Ishikawa (cell line): ENCODE measurements around the gene C9orf43.

Experiments used
- CEBPB ChIP-seq: IDR thresholded peaks from 2 replicates; pipeline ENCODE4 v1.6.1; 2012
- EGR1 ChIP-seq: IDR thresholded peaks from 2 replicates; pipeline ENCODE4 v1.6.1; 2012
- EP300 ChIP-seq: IDR thresholded peaks from 2 replicates; pipeline ENCODE4 v1.6.1; 2012; ENCODE audit warnings: borderline replicate concordance
- FOXM1 ChIP-seq: IDR thresholded peaks from 2 replicates; pipeline ENCODE4 v1.6.1; 2012; ENCODE audit warnings: low read depth, borderline replicate concordance
- MAX ChIP-seq: IDR thresholded peaks from 2 replicates; pipeline ENCODE4 v1.6.1; 2012
- NFIC ChIP-seq: IDR thresholded peaks from 2 replicates; pipeline ENCODE4 v1.6.1; 2012
- RAD21 ChIP-seq: IDR thresholded peaks from 2 replicates; pipeline ENCODE4 v1.6.1; 2012; ENCODE audit warnings: low read depth
- REST ChIP-seq: IDR thresholded peaks from 2 replicates; pipeline ENCODE4 v1.6.1; 2012; ENCODE audit warnings: low read depth, mild to moderate bottlenecking
- TAF1 ChIP-seq: IDR thresholded peaks from 2 replicates; pipeline ENCODE4 v1.6.1; 2012; ENCODE audit warnings: low read depth, mild to moderate bottlenecking
- TEAD4 ChIP-seq: IDR thresholded peaks from 2 replicates; pipeline ENCODE4 v1.6.1; 2012
- USF1 ChIP-seq: IDR thresholded peaks from 2 replicates; pipeline ENCODE4 v1.6.1; 2012
- YY1 ChIP-seq: IDR thresholded peaks from 2 replicates; pipeline ENCODE4 v1.6.1; 2012; ENCODE audit warnings: low read depth
- ZBTB7A ChIP-seq: IDR thresholded peaks from 2 replicates; pipeline ENCODE4 v1.6.1; 2012; ENCODE audit warnings: low read depth

GRCh38 chr9:113476511-113476916 lies 66.0 kb downstream of the C9orf43 start:
- TF ChIP-seq TAF1 (no peak), REST (no peak), EP300 (no peak), RAD21 (no peak), YY1 (no peak), USF1 (no peak), NFIC (no peak), MAX (no peak), TEAD4 (no peak), ZBTB7A (no peak), EGR1 (no peak), CEBPB (no peak), FOXM1 (no peak)
